ENCODE measurements around the gene ACTN3.
"Not testable (repeated sequence)": the region's sequence is repeated elsewhere in the genome, so short reads cannot be mapped to it uniquely, and the experiment has no call there.

The ACTN3 gene

GRCh38 chr11:66567787-66568123 is 21.1 kb downstream of the ACTN3 start:
- DNase-seq, result no peak

GRCh38 chr11:66568124-66568916 is 21.6 kb downstream of the ACTN3 start, which contains the start of gene CTSF:
CTSF (minus strand) TSS chr11:66568606; CDS start chr11:66568486, 120 bp downstream.
- peak; percentile 2 for DNase-seq

GRCh38 chr11:66569076-66569475 is 22.4 kb downstream of the ACTN3 start:
- DNase-seq, result no peak

- no peak for DNase-seq
Measured at GRCh38 chr11:66570079-66570849, 23.6 kb downstream of the ACTN3 start.

GRCh38 chr11:66570850-66571180 is 24.1 kb downstream of the ACTN3 start:
- no peak for DNase-seq

- no peak for DNase-seq
Measured at GRCh38 chr11:66579017-66579606, 32.4 kb downstream of the ACTN3 start.

GRCh38 chr11:66580803-66581202 is 34.1 kb downstream of the ACTN3 start:
- no peak for DNase-seq

GRCh38 chr11:66581261-66581660 is 34.6 kb downstream of the ACTN3 start:
- DNase-seq, result no peak

GRCh38 chr11:66582565-66583147 is 36.0 kb downstream of the ACTN3 start:
- DNase-seq, result not testable (repeated sequence)

GRCh38 chr11:66585447-66585846 is 38.7 kb downstream of the ACTN3 start:
- not testable (repeated sequence) for DNase-seq

GRCh38 chr11:66586136-66586535 is 39.4 kb downstream of the ACTN3 start:
- DNase-seq, result no peak

- not testable (repeated sequence) for DNase-seq
Measured at GRCh38 chr11:66589315-66589714, 42.6 kb downstream of the ACTN3 start.

GRCh38 chr11:66589996-66590675 is 43.4 kb downstream of the ACTN3 start:
- no peak for DNase-seq

GRCh38 chr11:66591175-66591574 is 44.5 kb downstream of the ACTN3 start:
- no peak for DNase-seq

- DNase-seq, result peak; percentile 81
Measured at GRCh38 chr11:66592457-66593302, 46.0 kb downstream of the ACTN3 start, which contains the start of the genes CCDC87 and CCS. CCDC87 (minus strand) TSS chr11:66593063; CDS start chr11:66593015, 48 bp downstream. CCS (plus strand) TSS chr11:66593185; CDS start chr11:66593262, 77 bp downstream.

- no peak for DNase-seq
Measured at GRCh38 chr11:66593303-66593635, 46.6 kb downstream of the ACTN3 start.

- DNase-seq, result no peak
Measured at GRCh38 chr11:66593650-66594049, 46.9 kb downstream of the ACTN3 start.

- no peak for DNase-seq
Measured at GRCh38 chr11:66595245-66595904, 48.7 kb downstream of the ACTN3 start.

GRCh38 chr11:66598993-66599392 is 52.3 kb downstream of the ACTN3 start:
- DNase-seq, result no peak

GRCh38 chr11:66600219-66600618 is 53.5 kb downstream of the ACTN3 start:
- DNase-seq, result no peak

GRCh38 chr11:66600631-66601233 is 54.0 kb downstream of the ACTN3 start:
- DNase-seq, result no peak
